Lung (tissue), 12 donors: ENCODE results near the gene NTN1. TPM values are rescaled to one million over a fixed set of nuclear protein-coding genes. Genes with fewer than 3 reads are reported as not detected.
A peak's percentile ranks its signal among the peaks of the same experiment; 100 is the strongest.

ENCODE experiments used
- ATAC-seq: fragments of 200-7000 bp; cut with Tn5 transposase; one replicate; pipeline ENCODE4 v1.9.1; 2020; ENCODE audit warnings: moderate number of reproducible peaks; ENCODE audit not compliant: insufficient read depth, low FRiP score
- DNase-seq, 3 donors: peaks; one replicate each; pipeline ENCODE4 v3.0.0-alpha.2; 2013 to 2017
- H3K27ac ChIP-seq, 2 donors: one replicate each; pipeline ENCODE4 v1.5.1; 2013; ENCODE audit warnings: mild to moderate bottlenecking in 2 of 2, moderate library complexity in 2 of 2, control low read depth in 1 of 2, inconsistent platforms in 1 of 2, low read depth in 1 of 2, low read length in 1 of 2
- H3K27me3 ChIP-seq, 3 donors: one replicate each; pipeline ENCODE4 v1.5.1; 2013; ENCODE audit warnings: low read length in 2 of 3; ENCODE audit not compliant: control insufficient read depth in 3 of 3, insufficient read depth in 3 of 3
- H3K36me3 ChIP-seq, 4 donors: one replicate each; pipeline ENCODE4 v1.5.1; 2013; ENCODE audit warnings: low read length in 4 of 4, mild to moderate bottlenecking in 1 of 4, moderate library complexity in 1 of 4; ENCODE audit not compliant: control insufficient read depth in 4 of 4, insufficient read depth in 4 of 4
- H3K4me1 ChIP-seq, 5 donors: one replicate each; pipeline ENCODE4 v1.5.1; 2013; ENCODE audit warnings: low read length in 5 of 5, mild to moderate bottlenecking in 2 of 5, moderate library complexity in 1 of 5; ENCODE audit not compliant: control insufficient read depth in 5 of 5, insufficient read depth in 5 of 5
- H3K4me3 ChIP-seq: one replicate; pipeline ENCODE4 v1.5.1; 2013; ENCODE audit warnings: mild to moderate bottlenecking, control low read depth, moderate library complexity
- H3K9ac ChIP-seq, 2 donors: one replicate each; pipeline ENCODE4 v1.5.1; 2013; ENCODE audit warnings: low read length in 2 of 2, control low read depth in 1 of 2; ENCODE audit not compliant: insufficient read depth in 1 of 2
- H3K9me3 ChIP-seq, 4 donors: one replicate each; pipeline ENCODE4 v1.5.1; 2013; ENCODE audit warnings: low read length in 3 of 4, mild to moderate bottlenecking in 1 of 4, moderate library complexity in 1 of 4; ENCODE audit not compliant: control insufficient read depth in 4 of 4, insufficient read depth in 3 of 4
- WGBS, 2 donors: extraction: QIAGEN DNeasy Blood & Tissue Kit; methylation state at CpG; one replicate each; pipeline ENCODE4 v1.1.7; 2013; 5-methylcytosine and 5-hydroxymethylcytosine counted together
- polyA plus RNA-seq, 2 donors: library from polyadenylated mRNA; stranded (reverse); fragments of 200-250 nt; gene quantifications; one replicate each; pipeline ENCODE4 v1.2.1, GENCODE V29; 2013
- total RNA-seq, 2 donors: library from RNA; depleted of rRNA in 1 of 2; stranded (reverse); fragments of >200 nt in 1 of 2; gene quantifications; one replicate each; pipeline ENCODE4 v1.2.1, GENCODE V29; 2014 to 2021
- TF ChIP-seq, protein P1 (sequence below): IDR thresholded peaks from 2 replicates; pipeline ENCODE4 v1.5.1; 2012; ENCODE audit warnings: mild to moderate bottlenecking; ENCODE audit errors: control extremely low read depth, extremely low read depth
- donor health status: control.
- donor health status: control.
- donor health status: Bipolar disorder and iron deficiency.
- donor health status: healthy.
- donor health status: DM: yes; HTN: yes; CAD: no.

The NTN1 gene
- total and polyA plus RNA-seq, 4 donors: 3.6 to 17.1 (median 7.8) TPM

DNA sequence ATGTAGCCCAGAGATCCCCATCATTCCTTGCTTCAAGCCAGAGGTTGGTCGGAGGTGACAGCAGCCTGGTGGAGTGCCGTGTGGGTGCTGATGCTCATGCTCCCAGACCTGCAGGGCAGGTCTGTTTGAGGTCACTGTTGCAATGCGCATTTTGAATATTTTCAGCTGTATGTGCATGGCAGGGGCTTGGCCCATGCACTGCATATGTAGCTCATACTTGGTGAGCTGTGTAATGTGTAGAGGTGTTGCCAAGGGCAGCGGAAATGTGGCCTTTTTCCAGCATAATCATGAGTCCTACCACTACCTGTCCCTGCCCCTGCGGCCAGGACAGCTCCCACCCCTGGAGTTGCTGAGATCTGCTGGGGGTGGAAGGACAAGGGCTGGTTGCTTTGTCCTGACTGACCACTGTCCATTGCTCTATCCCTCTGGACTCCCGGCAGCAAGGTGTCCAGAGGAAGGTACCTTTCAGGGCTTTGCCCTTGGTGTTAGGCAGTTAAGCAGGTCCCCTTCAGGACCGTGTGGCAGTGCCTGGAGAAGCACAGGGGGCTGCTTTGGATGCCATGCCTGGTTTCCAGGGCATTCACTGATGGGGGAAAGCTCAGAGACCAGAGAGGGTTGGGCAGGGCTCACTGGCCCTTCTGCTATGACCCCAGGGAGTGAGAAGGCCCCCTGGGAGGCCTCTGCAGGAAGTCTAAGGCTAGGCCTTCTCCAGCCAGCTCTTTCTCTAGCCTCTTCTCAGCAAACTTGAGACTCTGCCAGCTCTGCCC, 215.2 kb downstream of the NTN1 start:
- H3K27me3 ChIP-seq: peaks cover 0 to 32% (median 0%) of the 10 kb centered on the region in 3 donors
- H3K4me3 ChIP-seq: no peak overlapping the region
- no peaks in the 10 kb centered on the region for H3K36me3 ChIP-seq
- DNase-seq: no peak
- H3K27ac ChIP-seq: no peak overlapping the region
- WGBS, 2 donors: 87 to 92% methylated on average over 7 of the region's 7 CpGs
- H3K9ac ChIP-seq: no peak overlapping the region
- H3K4me1 ChIP-seq: peaks cover 0 to 30% (median 10%) of the 10 kb centered on the region in 5 donors
- no peak for ATAC-seq
- TF ChIP-seq, protein P1, sequence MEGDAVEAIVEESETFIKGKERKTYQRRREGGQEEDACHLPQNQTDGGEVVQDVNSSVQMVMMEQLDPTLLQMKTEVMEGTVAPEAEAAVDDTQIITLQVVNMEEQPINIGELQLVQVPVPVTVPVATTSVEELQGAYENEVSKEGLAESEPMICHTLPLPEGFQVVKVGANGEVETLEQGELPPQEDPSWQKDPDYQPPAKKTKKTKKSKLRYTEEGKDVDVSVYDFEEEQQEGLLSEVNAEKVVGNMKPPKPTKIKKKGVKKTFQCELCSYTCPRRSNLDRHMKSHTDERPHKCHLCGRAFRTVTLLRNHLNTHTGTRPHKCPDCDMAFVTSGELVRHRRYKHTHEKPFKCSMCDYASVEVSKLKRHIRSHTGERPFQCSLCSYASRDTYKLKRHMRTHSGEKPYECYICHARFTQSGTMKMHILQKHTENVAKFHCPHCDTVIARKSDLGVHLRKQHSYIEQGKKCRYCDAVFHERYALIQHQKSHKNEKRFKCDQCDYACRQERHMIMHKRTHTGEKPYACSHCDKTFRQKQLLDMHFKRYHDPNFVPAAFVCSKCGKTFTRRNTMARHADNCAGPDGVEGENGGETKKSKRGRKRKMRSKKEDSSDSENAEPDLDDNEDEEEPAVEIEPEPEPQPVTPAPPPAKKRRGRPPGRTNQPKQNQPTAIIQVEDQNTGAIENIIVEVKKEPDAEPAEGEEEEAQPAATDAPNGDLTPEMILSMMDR: no peak
- H3K9me3 ChIP-seq: no peaks in the 10 kb centered on the region

- Histone ChIP-seq H3K36me3 (no peaks in the 10 kb centered on the region), H3K27me3 (peaks cover 0 to 32% (median 0%) of the 10 kb centered on the region in 3 donors), H3K27ac (no peak overlapping the region), H3K4me3 (no peak overlapping the region), H3K9me3 (no peaks in the 10 kb centered on the region), H3K4me1 (peaks cover 0 to 34% (median 10%) of the 10 kb centered on the region in 5 donors), H3K9ac (no peak overlapping the region)
- 92 to 94% methylated on average over 3 of the region's 3 CpGs for WGBS, 2 donors
- DNase-seq (no peak), ATAC-seq (no peak)
- TF ChIP-seq, protein P1: no peak
These were observed 215.7 kb downstream of the NTN1 start for GRCh38 chr17:9237053-9237410.

DNA sequence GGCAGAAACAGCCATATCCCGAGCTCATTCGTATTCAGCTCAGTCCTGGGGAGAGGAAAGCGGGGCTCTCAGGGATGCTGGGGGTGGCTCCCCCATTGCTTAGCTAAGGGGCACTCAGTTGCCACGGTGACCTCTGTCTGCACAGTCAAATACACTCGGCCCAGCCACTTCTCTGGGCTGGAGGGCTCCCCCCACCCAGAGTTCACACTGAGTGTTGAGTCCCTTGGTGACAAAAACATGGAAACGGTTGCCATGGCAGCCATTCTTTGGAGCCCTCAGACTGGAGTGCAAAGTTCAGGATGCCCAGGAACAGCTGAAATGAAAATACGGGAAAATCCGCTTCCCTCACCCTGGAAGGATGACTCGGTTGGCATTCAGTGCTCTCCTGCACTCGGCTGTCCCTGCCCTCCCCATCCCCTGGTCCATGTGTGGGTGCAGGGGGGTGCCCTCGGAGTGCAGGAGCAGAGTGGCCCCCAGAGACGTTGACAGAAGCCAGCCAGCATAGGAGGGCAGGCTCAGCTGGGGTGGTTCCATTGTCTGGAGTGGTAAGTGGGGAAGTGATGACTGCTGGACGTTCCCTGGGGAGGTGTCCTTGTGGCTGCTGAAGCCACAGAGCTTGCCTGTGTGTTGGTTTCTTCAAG, 216.5 kb downstream of the NTN1 start:
- Histone ChIP-seq H3K27ac (no peak overlapping the region), H3K27me3 (peaks cover 0 to 26% (median 0%) of the 10 kb centered on the region in 3 donors), H3K4me1 (peaks cover 0 to 34% (median 14%) of the 10 kb centered on the region in 5 donors), H3K36me3 (no peaks in the 10 kb centered on the region), H3K9ac (no peak overlapping the region), H3K4me3 (no peak overlapping the region), H3K9me3 (no peaks in the 10 kb centered on the region)
- DNase-seq (peak in 2 of 3 donors; percentile 43 to 61), ATAC-seq (no peak)
- WGBS, 2 donors: 82 to 87% methylated on average over 13 of the region's 13 CpGs
- TF ChIP-seq, protein P1: no peak
